Muscle layer of duodenum (tissue), 2 donors: ENCODE results near the gene KCNQ5.
"Not testable (repeated sequence)": the region's sequence is repeated elsewhere in the genome, so short reads cannot be mapped to it uniquely, and the experiment has no call there.

Experiments
- H3K27ac ChIP-seq: one replicate; pipeline ENCODE4 v1.7.0; 2013; ENCODE audit warnings: mild to moderate bottlenecking, low read length
- H3K27me3 ChIP-seq: one replicate; pipeline ENCODE4 v1.7.0; 2013; ENCODE audit warnings: low read depth, mild to moderate bottlenecking, control low read depth, low read length
- H3K36me3 ChIP-seq, 2 donors: one replicate each; pipeline ENCODE4 v1.7.0; 2013; ENCODE audit warnings: low read length in 2 of 2, control low read depth in 1 of 2, mild to moderate bottlenecking in 1 of 2; ENCODE audit not compliant: insufficient read depth in 2 of 2, control insufficient read depth in 1 of 2
- H3K4me1 ChIP-seq, 2 donors: one replicate each; pipeline ENCODE4 v1.7.0; 2013; ENCODE audit warnings: low read length in 2 of 2, mild to moderate bottlenecking in 2 of 2, control low read depth in 1 of 2, moderate library complexity in 1 of 2; ENCODE audit not compliant: insufficient read depth in 2 of 2, control insufficient read depth in 1 of 2
- H3K4me3 ChIP-seq, 2 donors: one replicate each; pipeline ENCODE4 v1.7.0; 2013; ENCODE audit warnings: low read length in 2 of 2, low read depth in 1 of 2, mild to moderate bottlenecking in 1 of 2
- H3K9me3 ChIP-seq, 2 donors: one replicate each; pipeline ENCODE4 v1.7.0; 2013; ENCODE audit warnings: low read length in 2 of 2, control low read depth in 1 of 2, mild to moderate bottlenecking in 1 of 2; ENCODE audit not compliant: control insufficient read depth in 1 of 2
- donor health status: healthy.

Gene KCNQ5

GRCh38 chr6:72621291-72622093 lies at the start of gene KCNQ5:
Gene KCNQ5, plus strand, starts transcription at chr6:72622064.
- Histone ChIP-seq H3K27ac (no peak within 1 kb of the TSS), H3K4me1 (peaks cover 4 to 38% of the 10 kb centered on the region in 2 donors), H3K4me3 (peak within 1 kb of the TSS; percentile 47 to 82), H3K27me3 (peaks cover 6% of the 10 kb centered on the region), H3K9me3 (no peaks in the 10 kb centered on the region), H3K36me3 (no peaks in the 10 kb centered on the region)

GRCh38 chr6:72579865-72580264 lies 42.0 kb upstream of the KCNQ5 start:
- Histone ChIP-seq H3K36me3 (no peaks in the 10 kb centered on the region), H3K4me1 (no peaks in the 10 kb centered on the region), H3K9me3 (no peaks in the 10 kb centered on the region), H3K4me3 (no peak overlapping the region), H3K27ac (no peak overlapping the region), H3K27me3 (no peaks in the 10 kb centered on the region)

DNA sequence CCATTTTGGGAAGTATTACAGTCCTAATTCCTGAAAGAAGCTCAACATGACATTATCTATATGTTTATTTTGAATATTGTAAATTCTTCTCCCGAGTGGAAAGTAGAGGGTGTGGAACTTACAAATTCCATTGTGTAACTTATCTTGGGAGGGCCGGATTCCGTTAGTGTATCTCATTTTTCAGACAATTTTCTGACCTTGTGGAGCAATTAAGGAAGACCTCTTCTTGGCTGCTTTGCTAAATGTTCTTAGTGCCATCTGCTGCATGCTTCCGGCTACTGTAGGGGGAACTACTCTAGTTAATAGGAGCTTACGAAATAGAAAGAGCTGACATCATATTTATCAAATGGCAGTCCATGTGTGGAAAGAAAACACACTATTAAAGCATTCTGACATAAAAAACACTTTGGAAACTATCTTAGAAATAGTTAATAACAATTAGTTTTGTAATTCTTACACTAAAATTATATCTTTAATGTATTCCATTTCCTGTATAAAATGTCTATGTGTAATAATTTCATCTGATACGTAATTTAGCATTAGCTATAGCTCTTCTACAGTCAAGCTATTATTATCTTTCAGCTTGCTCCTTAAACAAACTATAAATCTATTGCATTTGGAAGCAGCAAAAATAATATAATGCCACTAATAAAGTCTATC lies 41.5 kb upstream of the KCNQ5 start:
- Histone ChIP-seq H3K36me3 (no peaks in the 10 kb centered on the region), H3K9me3 (no peaks in the 10 kb centered on the region), H3K4me3 (no peak overlapping the region), H3K4me1 (no peaks in the 10 kb centered on the region), H3K27ac (no peak overlapping the region), H3K27me3 (no peaks in the 10 kb centered on the region)

DNA sequence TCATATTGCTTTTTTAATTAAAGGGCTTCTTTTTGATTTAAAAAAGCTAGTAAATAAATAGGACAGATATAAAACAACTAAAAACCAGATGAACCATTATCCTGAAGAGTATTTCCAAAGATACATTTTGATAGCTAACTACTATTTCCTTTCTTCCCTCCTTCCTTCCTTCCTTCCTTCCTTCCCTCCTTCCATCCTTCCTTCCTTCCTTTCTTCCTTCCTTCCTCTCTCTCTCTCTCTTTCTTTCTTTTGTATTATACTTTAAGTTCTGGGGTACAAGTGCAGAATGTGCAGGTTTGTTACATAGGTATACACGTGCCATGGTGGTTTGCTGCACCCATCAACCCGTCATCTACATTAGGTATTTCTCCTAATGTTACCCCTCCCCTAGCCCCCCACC lies 40.9 kb upstream of the KCNQ5 start:
- H3K4me3 ChIP-seq, H3K9me3 ChIP-seq, H3K27ac ChIP-seq, H3K36me3 ChIP-seq, H3K4me1 ChIP-seq, H3K27me3 ChIP-seq: not testable (repeated sequence)

GRCh38 chr6:72588155-72588554 lies 33.7 kb upstream of the KCNQ5 start:
- Histone ChIP-seq H3K4me3 (no peak overlapping the region), H3K4me1 (no peaks in the 10 kb centered on the region), H3K27me3 (no peaks in the 10 kb centered on the region), H3K9me3 (no peaks in the 10 kb centered on the region), H3K27ac (no peak overlapping the region), H3K36me3 (no peaks in the 10 kb centered on the region)

GRCh38 chr6:72589096-72589495 lies 32.8 kb upstream of the KCNQ5 start:
- no peaks in the 10 kb centered on the region for H3K36me3 ChIP-seq
- H3K4me1 ChIP-seq: no peaks in the 10 kb centered on the region
- no peak overlapping the region for H3K4me3 ChIP-seq
- no peak overlapping the region for H3K27ac ChIP-seq
- H3K27me3 ChIP-seq: no peaks in the 10 kb centered on the region
- no peaks in the 10 kb centered on the region for H3K9me3 ChIP-seq

- no peak overlapping the region for H3K4me3 ChIP-seq
- no peaks in the 10 kb centered on the region for H3K4me1 ChIP-seq
- no peaks in the 10 kb centered on the region for H3K9me3 ChIP-seq
- H3K27me3 ChIP-seq: no peaks in the 10 kb centered on the region
- H3K27ac ChIP-seq: no peak overlapping the region
- H3K36me3 ChIP-seq: no peaks in the 10 kb centered on the region
Observed at GRCh38 chr6:72595812-72596211, 26.1 kb upstream of the KCNQ5 start.

GRCh38 chr6:72616406-72617015 lies 5.4 kb upstream of the KCNQ5 start:
- Histone ChIP-seq H3K9me3 (no peaks in the 10 kb centered on the region), H3K4me1 (peaks cover 4 to 20% of the 10 kb centered on the region in 2 donors), H3K36me3 (no peaks in the 10 kb centered on the region), H3K4me3 (no peak overlapping the region), H3K27me3 (no peaks in the 10 kb centered on the region), H3K27ac (no peak overlapping the region)

DNA sequence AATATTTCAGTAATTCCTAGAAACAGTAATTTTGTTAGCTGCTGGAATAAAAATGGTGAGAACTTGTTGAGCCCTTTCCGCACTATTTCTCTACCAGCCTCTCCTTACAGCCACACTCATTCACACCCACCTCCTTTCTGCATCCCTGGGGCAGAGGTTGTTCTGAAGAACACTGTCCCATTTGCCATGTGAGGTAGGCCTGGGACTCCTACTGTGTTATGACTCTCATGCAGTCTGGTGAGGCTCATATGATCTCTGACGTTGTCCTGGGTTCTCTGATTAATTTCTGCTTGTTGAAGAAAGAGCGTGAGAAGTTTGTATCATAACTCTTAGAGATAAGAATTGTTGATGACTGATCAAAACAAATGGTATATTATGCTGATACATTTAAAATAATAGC lies 4.1 kb upstream of the KCNQ5 start:
- no peak overlapping the region for H3K4me3 ChIP-seq
- no peak overlapping the region for H3K27ac ChIP-seq
- no peaks in the 10 kb centered on the region for H3K36me3 ChIP-seq
- H3K27me3 ChIP-seq: peaks cover 2% of the 10 kb centered on the region
- H3K9me3 ChIP-seq: no peaks in the 10 kb centered on the region
- H3K4me1 ChIP-seq: peaks cover 4 to 32% of the 10 kb centered on the region in 2 donors

GRCh38 chr6:72619883-72620696 lies 1.8 kb upstream of the KCNQ5 start:
- H3K9me3 ChIP-seq: no peaks in the 10 kb centered on the region
- peaks cover 4 to 38% of the 10 kb centered on the region in 2 donors for H3K4me1 ChIP-seq
- peak overlapping the region; percentile 47 to 82 for H3K4me3 ChIP-seq
- H3K27ac ChIP-seq: no peak overlapping the region
- H3K27me3 ChIP-seq: peaks cover 6% of the 10 kb centered on the region
- no peaks in the 10 kb centered on the region for H3K36me3 ChIP-seq

DNA sequence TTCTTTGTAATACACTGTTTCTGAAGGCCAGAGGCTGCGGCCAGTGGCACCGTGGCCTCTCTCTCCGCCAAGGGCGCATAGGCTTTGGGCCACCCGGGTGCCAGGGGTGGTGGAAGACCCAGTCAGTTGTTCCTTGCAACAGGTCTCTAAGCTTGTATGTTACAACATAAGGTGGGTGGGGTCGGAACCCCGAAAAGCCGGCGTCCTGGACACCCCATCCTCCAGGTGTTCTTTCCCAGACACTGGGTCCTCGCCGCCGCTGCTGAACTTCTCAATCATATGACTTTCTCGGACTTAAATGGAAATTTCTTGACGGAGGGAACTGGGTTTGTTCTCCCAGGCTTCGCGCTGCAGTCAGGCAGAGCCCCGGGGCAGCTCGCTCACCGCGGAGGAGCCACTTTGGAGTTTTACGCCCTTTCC lies 983 bp upstream of the KCNQ5 start:
- Histone ChIP-seq H3K27ac (no peak overlapping the region), H3K27me3 (peaks cover 6% of the 10 kb centered on the region), H3K4me3 (peak overlapping the region; percentile 47 to 82), H3K9me3 (no peaks in the 10 kb centered on the region), H3K4me1 (peaks cover 4 to 38% of the 10 kb centered on the region in 2 donors), H3K36me3 (no peaks in the 10 kb centered on the region)
